Small intestine (tissue), 7 donors: Measurements from ENCODE around the gene BCL6. TPM values are rescaled to one million over a fixed set of nuclear protein-coding genes. Genes with fewer than 3 reads are reported as not detected.

Source experiments
- DNase-seq, 2 donors: peaks; one replicate each; pipeline versions ENCODE4 v3.0.0 to v3.0.0-alpha.2; 2013
- FAIRE-seq: peaks from 2 replicates; lab custom pipeline; 2012; peaks lifted over from hg19 to GRCh38; lab: Jason Lieb, UNC
- H3K27ac ChIP-seq, 3 donors: one replicate each; pipeline ENCODE4 v1.5.1; 2013; ENCODE audit warnings: low read length in 2 of 3, mild to moderate bottlenecking in 2 of 3, control low read depth in 1 of 3, inconsistent platforms in 1 of 3, low read depth in 1 of 3, moderate library complexity in 1 of 3
- H3K27me3 ChIP-seq, 3 donors: one replicate each; pipeline ENCODE4 v1.6.1; 2013; ENCODE audit warnings: low read length in 3 of 3, inconsistent platforms in 1 of 3; ENCODE audit not compliant: control insufficient read depth in 3 of 3, insufficient read depth in 3 of 3
- H3K36me3 ChIP-seq, 3 donors: one replicate each; pipeline ENCODE4 v1.6.1; 2013; ENCODE audit warnings: low read length in 3 of 3, inconsistent platforms in 1 of 3, low read depth in 1 of 3, mild to moderate bottlenecking in 1 of 3, moderate library complexity in 1 of 3; ENCODE audit not compliant: control insufficient read depth in 3 of 3, insufficient read depth in 2 of 3
- H3K4me1 ChIP-seq, 3 donors: one replicate each; pipeline ENCODE4 v1.6.1; 2013; ENCODE audit warnings: low read length in 2 of 3, inconsistent platforms in 1 of 3, low read depth in 1 of 3, mild to moderate bottlenecking in 1 of 3, moderate library complexity in 1 of 3; ENCODE audit not compliant: control insufficient read depth in 3 of 3, insufficient read depth in 2 of 3
- H3K4me3 ChIP-seq, 3 donors: one replicate each; pipeline ENCODE4 v1.5.1; 2013; ENCODE audit warnings: low read length in 3 of 3, control low read depth in 1 of 3, inconsistent platforms in 1 of 3, low read depth in 1 of 3, mild to moderate bottlenecking in 1 of 3, moderate library complexity in 1 of 3
- H3K9me3 ChIP-seq, 2 donors: one replicate each; pipeline ENCODE4 v1.6.1; 2013; ENCODE audit warnings: low read depth in 1 of 2, low read length in 1 of 2; ENCODE audit not compliant: control insufficient read depth in 2 of 2, insufficient read depth in 1 of 2
- WGBS, 3 donors: extraction: QIAGEN DNeasy Blood & Tissue Kit; methylation state at CpG; one replicate each; pipeline ENCODE4 v1.1.7; 2013; 5-methylcytosine and 5-hydroxymethylcytosine counted together
- polyA plus RNA-seq, 4 donors: library from polyadenylated mRNA; stranded (reverse) in 3 of 4; unstranded in 1 of 4; fragments of 200-250 nt in 3 of 4; fragments of 120-200 nt in 1 of 4; gene quantifications; one replicate each; pipeline versions ENCODE4 v1.2.1 to v1.2.3, GENCODE V29; 2013
- donor health status: healthy with polysubstance abuse.
- donor health status: control.
- donor health status: control.
- donor health status: Bipolar disorder and iron deficiency.
- donor health status: healthy.

BCL6 gene
- polyA plus RNA-seq, 4 donors = 3.2 to 15.5 (median 4.2) TPM

DNA sequence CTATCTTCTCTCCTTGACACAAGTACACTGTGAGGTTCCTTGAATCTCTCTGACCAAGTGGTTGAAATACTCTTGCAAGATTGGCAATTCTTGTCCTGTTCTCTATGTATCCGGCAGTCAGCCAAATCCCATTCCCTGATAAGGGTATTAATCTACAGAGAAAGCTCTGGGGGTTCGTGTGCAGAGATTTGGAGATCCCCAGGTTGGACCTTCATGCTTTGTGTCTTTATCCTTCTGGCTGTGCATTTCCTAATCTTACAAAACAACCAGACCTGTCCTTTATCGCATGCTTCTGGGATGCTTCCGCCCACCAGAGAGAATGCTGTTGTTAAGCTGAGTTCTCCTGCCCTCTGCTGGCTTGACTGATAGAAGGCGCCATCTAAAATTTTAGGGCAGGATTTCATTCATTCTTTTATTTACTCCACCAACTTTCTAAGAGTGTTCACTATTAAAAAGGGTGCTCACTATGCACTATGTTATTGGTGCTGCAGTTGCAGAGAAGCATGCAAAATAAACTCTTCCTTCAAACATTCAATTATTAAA, 66.5 kb downstream of the BCL6 start:
- 12 to 20% (median 18%) methylated on average over 5 of the region's 5 CpGs for WGBS, 3 donors
- Histone ChIP-seq H3K27ac (no peak overlapping the region), H3K36me3 (no peaks in the 10 kb centered on the region), H3K4me1 (peaks cover 0 to 6% (median 0%) of the 10 kb centered on the region in 3 donors), H3K4me3 (no peak overlapping the region), H3K27me3 (no peaks in the 10 kb centered on the region), H3K9me3 (no peaks in the 10 kb centered on the region)
- FAIRE-seq (no peak), DNase-seq (peak; percentile 25 to 49)

DNA sequence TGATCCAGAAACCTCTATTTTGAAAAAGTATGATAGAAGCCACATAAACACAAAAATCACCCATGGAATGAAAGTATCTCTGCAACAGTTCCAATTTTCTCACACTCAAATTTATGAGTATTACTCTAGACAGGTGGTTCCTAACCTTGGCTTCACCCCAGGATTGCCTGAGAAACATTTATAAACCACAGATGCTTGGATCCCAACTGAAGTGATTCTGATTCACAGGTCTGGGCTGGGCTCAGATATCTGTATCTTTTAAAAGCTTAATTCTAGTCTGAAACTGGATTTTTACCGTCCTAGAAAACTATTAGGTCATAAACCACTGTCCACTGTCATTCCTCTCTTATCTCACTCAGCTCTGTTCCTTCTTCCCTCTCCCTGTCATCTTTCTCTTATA, 67.7 kb downstream of the BCL6 start:
- H3K36me3 ChIP-seq = no peaks in the 10 kb centered on the region
- WGBS, 3 donors = 9 to 36% (median 21%) methylated on average over 1 of the region's 1 CpG
- no peak overlapping the region for H3K27ac ChIP-seq
- no peak for DNase-seq
- peaks cover 0 to 6% (median 0%) of the 10 kb centered on the region in 3 donors for H3K4me1 ChIP-seq
- H3K27me3 ChIP-seq = peaks cover 0 to 2% (median 0%) of the 10 kb centered on the region in 3 donors
- no peaks in the 10 kb centered on the region for H3K9me3 ChIP-seq
- FAIRE-seq = no peak
- H3K4me3 ChIP-seq = no peak overlapping the region

DNA sequence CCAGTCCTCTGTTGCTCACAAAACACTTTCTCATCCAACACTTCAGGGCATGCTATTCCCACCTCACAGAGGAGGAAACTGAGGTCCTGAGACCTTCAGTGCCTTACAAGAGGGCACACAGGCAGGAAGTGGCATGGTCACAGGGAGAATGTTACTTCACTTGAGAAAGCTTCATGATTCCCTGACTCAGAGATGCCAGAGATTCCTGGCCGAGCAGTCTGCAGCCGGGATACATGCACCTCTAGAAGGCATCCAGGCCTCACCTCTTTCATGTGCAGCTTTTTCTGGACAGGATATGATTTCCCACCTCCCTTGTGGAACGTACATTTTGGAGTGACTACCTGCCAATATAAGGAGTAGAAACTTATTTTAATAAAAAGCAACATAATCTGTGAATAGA, 72.3 kb downstream of the BCL6 start:
- WGBS, 3 donors = 22 to 65% (median 62%) methylated on average over 3 of the region's 3 CpGs
- DNase-seq (no peak), FAIRE-seq (no peak)
- H3K27ac ChIP-seq = no peak overlapping the region
- H3K27me3 ChIP-seq = peaks cover 0 to 14% (median 5%) of the 10 kb centered on the region in 3 donors
- no peaks in the 10 kb centered on the region for H3K4me1 ChIP-seq
- no peaks in the 10 kb centered on the region for H3K9me3 ChIP-seq
- no peaks in the 10 kb centered on the region for H3K36me3 ChIP-seq
- no peak overlapping the region for H3K4me3 ChIP-seq

Other genes with a start within 250 kb of the BCL6 start
- 100 to 1,000 TPM in 2 of 4 donors, 10 to 100 TPM in 2; 72.7 to 377 (median 143) TPM for gene SST, start 75.1 kb downstream of the BCL6 start, polyA plus RNA-seq
- gene RTP2, start 42.9 kb downstream of the BCL6 start, polyA plus RNA-seq = not detected